Natural killer cell (primary cell): ENCODE data around the gene KDM4B. TPM values are rescaled to one million over a fixed set of nuclear protein-coding genes. Genes with fewer than 3 reads are reported as not detected.
"Not testable (repeated sequence)": the region's sequence is repeated elsewhere in the genome, so short reads cannot be mapped to it uniquely, and the experiment has no call there.

Experiments used
- ATAC-seq, 3 donors: fragments of 150-1000 bp in 2 of 3; fragments of 200-7000 bp in 1 of 3; cut with Tn5 transposase; 1 replicate in 1 of 3; 2 replicates in 2 of 3; pipeline ENCODE4 v1.10.0; 2021; ENCODE audit warnings: mild to moderate bottlenecking in 2 of 3, moderate library complexity in 2 of 3
- DNase-seq, 2 donors: peaks; one replicate each; pipeline versions ENCODE4 v3.0.0 to v3.0.0-alpha.2; 2013 to 2021; ENCODE audit warnings: mixed read lengths in 1 of 2
- H3K27ac ChIP-seq: one replicate; pipeline ENCODE4 v1.5.1; 2013; ENCODE audit warnings: mild to moderate bottlenecking, low read length
- H3K27me3 ChIP-seq: one replicate; pipeline ENCODE4 v1.6.1; 2013; ENCODE audit warnings: low read length; ENCODE audit not compliant: control insufficient read depth, insufficient read depth
- H3K36me3 ChIP-seq: one replicate; pipeline ENCODE4 v1.6.1; 2013; ENCODE audit warnings: low read length; ENCODE audit not compliant: control insufficient read depth, insufficient read depth
- H3K4me1 ChIP-seq: one replicate; pipeline ENCODE4 v1.6.1; 2013; ENCODE audit warnings: low read length; ENCODE audit not compliant: control insufficient read depth, insufficient read depth
- H3K4me3 ChIP-seq: one replicate; pipeline ENCODE4 v1.5.1; 2013; ENCODE audit warnings: low read length
- H3K9me3 ChIP-seq: one replicate; pipeline ENCODE4 v1.6.1; 2013; ENCODE audit warnings: low read length; ENCODE audit not compliant: control insufficient read depth, insufficient read depth
- H3K27ac Mint-ChIP-seq, 2 donors: one replicate each; pipeline ENCODE4 v1.8.0; 2022; ENCODE audit warnings: mild to moderate bottlenecking in 2 of 2, mixed read lengths in 2 of 2, moderate library complexity in 1 of 2
- H3K27me3 Mint-ChIP-seq, 2 donors: one replicate each; pipeline ENCODE4 v1.8.0; 2022; ENCODE audit warnings: low read depth in 2 of 2, mixed read lengths in 2 of 2
- H3K36me3 Mint-ChIP-seq: one replicate; pipeline ENCODE4 v1.8.0; 2022; ENCODE audit warnings: mixed read lengths
- H3K4me1 Mint-ChIP-seq, 2 donors: one replicate each; pipeline ENCODE4 v1.8.0; 2022; ENCODE audit warnings: mixed read lengths in 2 of 2
- H3K4me3 Mint-ChIP-seq: one replicate; pipeline ENCODE4 v1.8.0; 2022; ENCODE audit warnings: mild to moderate bottlenecking, moderate library complexity, mixed read lengths
- H3K9me3 Mint-ChIP-seq, 2 donors: one replicate each; pipeline ENCODE4 v1.8.0; 2022; ENCODE audit warnings: mixed read lengths in 2 of 2
- WGBS: methylation state at CpG from one replicate; pipeline ENCODE4 v1.1.7; 2013; ENCODE audit warnings: missing lambda C conversion rate; ENCODE audit not compliant: insufficient coverage; 5-methylcytosine and 5-hydroxymethylcytosine counted together
- intact Hi-C: fragments of 100-400 bp; cut with micrococcal nuclease; formaldehyde crosslinking; loops from one replicate; pipeline ENCODE4 v1.14.2; 2022
- total RNA-seq, 4 donors: library from RNA; stranded (reverse); fragments of 120-200 nt in 1 of 4; gene quantifications; one replicate each; pipeline versions ENCODE4 v1.2.3 to v1.2.4, GENCODE V29; 2013 to 2022
- TF ChIP-seq, protein P1 (sequence below): fragments of 200-600 bp; IDR thresholded peaks from one replicate; pipeline ENCODE4 v1.8.0; 2022; ENCODE audit warnings: antibody characterized with exemption

KDM4B gene
- total RNA-seq, 3 donors from 2014 or later (not counting 1 experiment from before 2014, with no cell fraction given): 68.0 to 73.5 (median 68.1) TPM

DNA sequence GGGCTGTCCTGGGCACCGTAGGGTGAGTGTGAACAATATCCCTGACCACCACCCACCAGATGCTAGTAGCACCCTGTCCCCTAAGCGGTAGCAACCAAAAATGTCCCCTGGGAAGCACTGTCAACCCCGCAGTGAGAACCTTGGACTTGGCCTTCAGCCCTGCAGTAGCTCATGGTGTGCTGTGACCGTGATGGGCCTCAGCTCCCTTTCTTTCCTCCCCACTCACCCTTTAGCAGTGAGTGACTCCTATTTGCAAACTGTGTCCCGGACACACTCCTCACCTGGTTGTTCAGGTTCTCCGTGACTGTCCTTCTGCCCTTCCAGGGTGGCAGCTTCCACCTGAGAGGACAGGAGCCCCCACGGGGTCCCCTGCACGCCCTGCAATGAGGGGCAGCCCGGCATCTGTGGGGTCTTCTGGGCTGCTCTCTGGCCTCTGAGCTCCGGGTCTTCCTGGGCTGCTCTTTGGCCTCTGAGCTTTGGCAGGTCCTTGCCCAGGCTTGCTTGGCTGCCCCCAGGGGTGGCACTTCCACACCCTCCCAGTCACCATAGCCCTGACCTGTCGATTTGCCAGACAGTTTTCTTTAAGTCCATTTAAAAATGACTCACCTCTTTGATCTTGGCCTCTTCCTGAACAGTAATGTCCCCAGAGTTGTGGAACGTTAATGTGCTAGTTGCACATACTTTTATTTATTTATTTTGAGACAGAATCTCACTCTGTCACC, 3.8 kb downstream of the KDM4B start:
- peaks cover 55% of the 10 kb centered on the region for H3K4me1 ChIP-seq
- no peaks in the 10 kb centered on the region for H3K9me3 ChIP-seq
- Mint-ChIP-seq H3K4me1 (peaks cover 50 to 57% of the 10 kb centered on the region in 2 donors), H3K27me3 (no peaks in the 10 kb centered on the region), H3K36me3 (no peaks in the 10 kb centered on the region), H3K4me3 (no peak overlapping the region), H3K27ac (peak overlapping the region in 1 of 2 donors; percentile 57), H3K9me3 (no peaks in the 10 kb centered on the region)
- H3K36me3 ChIP-seq: peaks cover 3% of the 10 kb centered on the region
- ATAC-seq (no peak), DNase-seq (no peak)
- 95% methylated on average over 12 of the region's 12 CpGs for WGBS
- H3K4me3 ChIP-seq: no peak overlapping the region
- TF ChIP-seq, protein P1, sequence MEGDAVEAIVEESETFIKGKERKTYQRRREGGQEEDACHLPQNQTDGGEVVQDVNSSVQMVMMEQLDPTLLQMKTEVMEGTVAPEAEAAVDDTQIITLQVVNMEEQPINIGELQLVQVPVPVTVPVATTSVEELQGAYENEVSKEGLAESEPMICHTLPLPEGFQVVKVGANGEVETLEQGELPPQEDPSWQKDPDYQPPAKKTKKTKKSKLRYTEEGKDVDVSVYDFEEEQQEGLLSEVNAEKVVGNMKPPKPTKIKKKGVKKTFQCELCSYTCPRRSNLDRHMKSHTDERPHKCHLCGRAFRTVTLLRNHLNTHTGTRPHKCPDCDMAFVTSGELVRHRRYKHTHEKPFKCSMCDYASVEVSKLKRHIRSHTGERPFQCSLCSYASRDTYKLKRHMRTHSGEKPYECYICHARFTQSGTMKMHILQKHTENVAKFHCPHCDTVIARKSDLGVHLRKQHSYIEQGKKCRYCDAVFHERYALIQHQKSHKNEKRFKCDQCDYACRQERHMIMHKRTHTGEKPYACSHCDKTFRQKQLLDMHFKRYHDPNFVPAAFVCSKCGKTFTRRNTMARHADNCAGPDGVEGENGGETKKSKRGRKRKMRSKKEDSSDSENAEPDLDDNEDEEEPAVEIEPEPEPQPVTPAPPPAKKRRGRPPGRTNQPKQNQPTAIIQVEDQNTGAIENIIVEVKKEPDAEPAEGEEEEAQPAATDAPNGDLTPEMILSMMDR: no peak
- no peak overlapping the region for H3K27ac ChIP-seq
- H3K27me3 ChIP-seq: no peaks in the 10 kb centered on the region
- intact Hi-C loops: no loop called here

DNA sequence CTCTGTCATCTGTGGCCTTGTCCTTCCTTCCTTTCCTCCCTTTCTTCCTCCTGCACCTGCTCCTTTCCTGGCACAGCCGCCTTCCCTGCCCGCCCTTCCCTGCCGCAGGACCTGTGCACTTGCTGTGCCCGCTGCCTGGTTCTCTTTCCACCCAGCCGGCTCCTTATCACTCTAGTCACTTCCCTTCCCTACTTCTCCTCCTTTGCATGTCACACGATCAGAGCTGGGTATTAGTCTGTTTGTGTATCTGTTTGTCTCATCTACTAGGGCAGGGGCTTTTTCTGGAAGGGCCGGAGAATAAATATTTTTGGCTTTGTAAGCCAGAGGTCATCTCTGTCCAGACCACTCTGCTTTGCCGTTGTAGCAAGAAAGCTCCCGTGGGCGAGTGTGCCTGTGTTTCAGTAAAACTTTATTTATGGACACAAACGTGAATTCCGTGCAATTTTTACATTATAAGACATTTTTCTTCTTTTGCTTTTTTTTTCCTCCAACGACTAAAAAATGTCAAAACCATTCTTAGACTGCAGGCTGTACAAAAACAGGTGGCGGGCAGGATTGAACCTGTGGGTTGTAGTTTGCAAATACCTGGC, 6.1 kb downstream of the KDM4B start:
- H3K4me3 Mint-ChIP-seq: peak overlapping the region; percentile 11
- peaks cover 44 to 57% of the 10 kb centered on the region in 2 donors for H3K4me1 Mint-ChIP-seq
- Histone ChIP-seq H3K27ac (no peak overlapping the region), H3K4me3 (no peak overlapping the region), H3K4me1 (peaks cover 51% of the 10 kb centered on the region), H3K36me3 (peaks cover 5% of the 10 kb centered on the region), H3K27me3 (no peaks in the 10 kb centered on the region), H3K9me3 (no peaks in the 10 kb centered on the region)
- WGBS: 87% methylated on average over 14 of the region's 14 CpGs
- intact Hi-C loops: no loop called here
- TF ChIP-seq, protein P1: no peak
- H3K27me3 Mint-ChIP-seq: no peaks in the 10 kb centered on the region
- no peaks in the 10 kb centered on the region for H3K36me3 Mint-ChIP-seq
- ATAC-seq: no peak
- peak overlapping the region; percentile 5 to 74 for H3K27ac Mint-ChIP-seq
- no peaks in the 10 kb centered on the region for H3K9me3 Mint-ChIP-seq
- no peak for DNase-seq

DNA sequence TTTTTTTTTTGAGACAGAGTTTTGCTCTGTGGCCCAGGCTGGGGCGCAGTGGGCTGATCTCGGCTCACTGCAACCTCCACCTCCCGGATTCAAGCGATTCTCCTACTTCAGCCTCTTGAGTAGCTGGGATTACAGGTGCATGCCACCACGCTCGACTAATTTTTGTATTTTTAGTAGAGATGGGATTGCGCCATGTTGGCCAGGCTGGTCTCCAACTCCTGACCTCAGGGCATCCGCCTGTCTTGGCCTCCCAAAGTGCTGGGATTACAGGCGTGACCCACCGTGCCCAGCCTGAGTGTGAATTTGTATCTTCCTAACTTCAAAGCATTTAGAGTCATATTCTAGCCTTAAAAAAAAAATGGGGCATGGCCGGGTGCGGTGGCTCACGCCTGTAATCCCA, 6.7 kb downstream of the KDM4B start:
- 96% methylated on average over 13 of the region's 13 CpGs for WGBS
- Histone ChIP-seq H3K27ac (peak overlapping the region; percentile 73), H3K4me1 (peaks cover 45% of the 10 kb centered on the region)
- intact Hi-C loops, H3K36me3 Mint-ChIP-seq, H3K27me3 Mint-ChIP-seq, DNase-seq, H3K36me3 ChIP-seq, H3K9me3 ChIP-seq, H3K9me3 Mint-ChIP-seq, H3K4me3 Mint-ChIP-seq, H3K4me3 ChIP-seq, H3K27me3 ChIP-seq, ATAC-seq: not testable (repeated sequence)
- H3K27ac Mint-ChIP-seq: peak overlapping the region; percentile 82 to 86
- peaks cover 38 to 55% of the 10 kb centered on the region in 2 donors for H3K4me1 Mint-ChIP-seq

DNA sequence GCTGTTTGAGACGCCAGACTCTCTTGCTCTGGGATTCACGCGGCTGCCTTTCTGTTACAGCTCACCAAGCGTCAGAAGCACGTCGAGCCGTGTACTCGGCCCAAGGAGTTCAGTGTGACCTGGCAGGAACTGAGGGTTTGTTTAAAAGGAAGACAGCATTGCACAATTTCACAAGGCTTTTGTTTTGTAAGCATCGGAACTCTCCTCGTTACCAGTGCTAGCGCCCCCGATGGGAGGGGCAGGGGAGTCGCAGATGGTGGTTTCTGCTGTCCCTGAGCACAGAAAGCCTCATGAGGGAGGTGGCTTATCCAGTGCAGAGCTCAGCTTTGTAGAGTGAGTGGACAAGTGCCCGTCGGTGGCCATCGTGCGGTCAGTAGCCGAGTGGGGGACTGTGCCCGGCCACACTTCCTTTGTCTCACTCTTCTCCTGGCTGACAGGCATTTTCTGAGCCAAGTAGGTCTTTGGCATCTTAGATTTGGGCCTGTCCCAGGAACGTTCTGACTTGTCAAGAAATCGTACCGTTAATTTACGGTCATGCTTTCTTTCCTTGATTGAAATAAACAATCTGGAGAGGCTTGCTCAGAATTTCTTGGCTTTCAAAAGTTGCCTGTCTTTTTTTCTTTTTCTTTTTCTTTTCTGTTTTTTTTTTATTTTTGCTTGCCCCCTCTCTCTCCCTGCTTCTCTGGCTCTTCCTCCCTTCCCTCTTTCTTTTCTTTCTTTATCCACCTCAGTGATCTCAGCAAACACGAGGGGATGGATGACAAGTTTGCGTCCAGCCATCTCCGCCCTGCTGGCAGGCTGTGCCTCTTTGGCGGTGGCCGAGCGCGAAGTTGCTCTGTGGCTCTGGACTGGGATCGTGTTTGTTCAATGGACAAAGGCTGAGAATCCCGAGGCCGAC, 7.7 kb downstream of the KDM4B start:
- peak overlapping the region; percentile 59 for H3K4me3 Mint-ChIP-seq
- 56% methylated on average over 33 of the region's 33 CpGs for WGBS

More for the DNA sequence above, 7.7 kb downstream of the KDM4B start:
- DNase-seq (peak; percentile 27 to 57), ATAC-seq (peak; percentile 92 to 93 (median 93))
- peaks cover 28 to 50% of the 10 kb centered on the region in 2 donors for H3K4me1 Mint-ChIP-seq
- H3K27ac Mint-ChIP-seq: peak overlapping the region; percentile 82 to 86
- peaks cover 41% of the 10 kb centered on the region for H3K4me1 ChIP-seq
- peaks cover 5% of the 10 kb centered on the region for H3K36me3 ChIP-seq
- no peaks in the 10 kb centered on the region for H3K36me3 Mint-ChIP-seq
- H3K27ac ChIP-seq: peak overlapping the region; percentile 73
- no peaks in the 10 kb centered on the region for H3K9me3 ChIP-seq
- no peaks in the 10 kb centered on the region for H3K27me3 Mint-ChIP-seq
- no peaks in the 10 kb centered on the region for H3K27me3 ChIP-seq
- H3K9me3 Mint-ChIP-seq: no peaks in the 10 kb centered on the region
- intact Hi-C loops: no loop called here
- TF ChIP-seq, protein P1: peak; percentile 33
- no peak overlapping the region for H3K4me3 ChIP-seq
